Astrocyte (in vitro differentiated cells and primary cell): Measurements from ENCODE around the gene CXorf65. TPM values are rescaled to one million over a fixed set of nuclear protein-coding genes. Genes with fewer than 3 reads are reported as not detected.

Experiments used
- DNase-seq: peaks from one replicate; pipeline ENCODE4 v3.0.0-alpha.2; 2010; ENCODE audit warnings: low read depth
- FAIRE-seq: peaks from 2 replicates; lab custom pipeline; 2011; peaks lifted over from hg19 to GRCh38; lab: Jason Lieb, UNC
- H2AFZ ChIP-seq: 2 replicates; pipeline ENCODE4 v1.6.0; 2012; ENCODE audit warnings: low read depth, low read length, inconsistent platforms
- H3K27ac ChIP-seq: 2 replicates; pipeline ENCODE4 v1.5.1; 2011; ENCODE audit warnings: low read depth, low read length, inconsistent platforms
- H3K27me3 ChIP-seq: 2 replicates; pipeline ENCODE4 v1.6.0; 2011; ENCODE audit warnings: low read length, inconsistent platforms; ENCODE audit not compliant: insufficient read depth
- H3K36me3 ChIP-seq: 2 replicates; pipeline ENCODE4 v1.5.1; 2011; ENCODE audit warnings: low read length, inconsistent platforms; ENCODE audit not compliant: insufficient read depth
- H3K4me1 ChIP-seq: 2 replicates; pipeline ENCODE4 v1.5.1; 2011; ENCODE audit warnings: low read length, inconsistent platforms; ENCODE audit not compliant: insufficient read depth
- H3K4me2 ChIP-seq: 2 replicates; pipeline ENCODE4 v1.6.0; 2012; ENCODE audit warnings: low read length, inconsistent platforms
- H3K4me3 ChIP-seq: 2 replicates; pipeline ENCODE4 v1.5.1; 2011; ENCODE audit warnings: low read depth, mild to moderate bottlenecking, low read length, inconsistent platforms; ENCODE audit not compliant: insufficient read depth
- H3K79me2 ChIP-seq: 2 replicates; pipeline ENCODE4 v1.6.0; 2012; ENCODE audit warnings: mild to moderate bottlenecking, low read length, inconsistent platforms; ENCODE audit not compliant: insufficient read depth
- H3K9ac ChIP-seq: 2 replicates; pipeline ENCODE4 v1.6.0; 2012; ENCODE audit warnings: mild to moderate bottlenecking, low read length, inconsistent platforms
- H3K9me3 ChIP-seq: 2 replicates; pipeline ENCODE4 v1.5.1; 2012; ENCODE audit warnings: low read depth, mild to moderate bottlenecking, low read length, inconsistent platforms; ENCODE audit not compliant: insufficient read depth
- H4K20me1 ChIP-seq: 2 replicates; pipeline ENCODE4 v1.6.0; 2012; ENCODE audit warnings: low read length, inconsistent platforms; ENCODE audit not compliant: insufficient read depth
- H3K27ac Mint-ChIP-seq: one replicate; pipeline ENCODE4 v1.8.0; 2021; ENCODE audit warnings: mild to moderate bottlenecking, mixed read lengths; ENCODE audit not compliant: unreplicated experiment
- H3K27me3 Mint-ChIP-seq: one replicate; pipeline ENCODE4 v1.8.0; 2021; ENCODE audit warnings: low read depth, mixed read lengths; ENCODE audit not compliant: unreplicated experiment
- H3K36me3 Mint-ChIP-seq: one replicate; pipeline ENCODE4 v1.8.0; 2021; ENCODE audit warnings: low read depth, mixed read lengths; ENCODE audit not compliant: unreplicated experiment
- H3K4me1 Mint-ChIP-seq: one replicate; pipeline ENCODE4 v1.8.0; 2021; ENCODE audit warnings: low read depth, mixed read lengths; ENCODE audit not compliant: unreplicated experiment
- H3K4me3 Mint-ChIP-seq: one replicate; pipeline ENCODE4 v1.8.0; 2021; ENCODE audit warnings: mild to moderate bottlenecking, moderate library complexity, mixed read lengths; ENCODE audit not compliant: unreplicated experiment
- H3K9me3 Mint-ChIP-seq: one replicate; pipeline ENCODE4 v1.8.0; 2021; ENCODE audit warnings: mild to moderate bottlenecking, mixed read lengths; ENCODE audit not compliant: unreplicated experiment
- CTCF ChIP-seq: IDR thresholded peaks from 2 replicates; pipeline ENCODE4 v1.5.1; 2011; ENCODE audit warnings: low read depth, mild to moderate bottlenecking, inconsistent platforms, low read length, moderate library complexity; ENCODE audit not compliant: insufficient read depth
- EZH2 ChIP-seq: IDR thresholded peaks from 2 replicates; pipeline ENCODE4 v1.6.1; 2012; ENCODE audit warnings: mild to moderate bottlenecking, low read length, inconsistent platforms; ENCODE audit not compliant: insufficient read depth
- total RNA-seq: library from RNA; stranded (reverse); gene quantifications from 2 replicates; pipeline ENCODE4 v1.2.1, GENCODE V29; 2021

CXorf65 gene
- total RNA-seq, 1 donor from 2014 or later: not detected

- no peaks in the 10 kb centered on the region for H3K4me1 ChIP-seq
- DNase-seq (no peak), FAIRE-seq (peak; percentile 89)
- no peaks in the 10 kb centered on the region for H3K9me3 ChIP-seq
- H3K79me2 ChIP-seq: peaks cover 5% of the 10 kb centered on the region
- Mint-ChIP-seq H3K27me3 (no peaks in the 10 kb centered on the region), H3K4me3 (no peak overlapping the region), H3K4me1 (peaks cover 3% of the 10 kb centered on the region), H3K9me3 (no peaks in the 10 kb centered on the region), H3K36me3 (peaks cover 4% of the 10 kb centered on the region), H3K27ac (no peak overlapping the region)
- H4K20me1 ChIP-seq: no peaks in the 10 kb centered on the region
- no peaks in the 10 kb centered on the region for H3K27me3 ChIP-seq
- H3K9ac ChIP-seq: no peak overlapping the region
- no peak overlapping the region for H3K4me2 ChIP-seq
- no peak for TF ChIP-seq CTCF
- no peak for TF ChIP-seq EZH2
- no peak overlapping the region for H3K27ac ChIP-seq
- H3K36me3 ChIP-seq: peaks cover 10% of the 10 kb centered on the region
- no peak overlapping the region for H2AFZ ChIP-seq
- no peak overlapping the region for H3K4me3 ChIP-seq
Observed at GRCh38 chrX:71057848-71058530, 48.6 kb downstream of the CXorf65 start.

DNA sequence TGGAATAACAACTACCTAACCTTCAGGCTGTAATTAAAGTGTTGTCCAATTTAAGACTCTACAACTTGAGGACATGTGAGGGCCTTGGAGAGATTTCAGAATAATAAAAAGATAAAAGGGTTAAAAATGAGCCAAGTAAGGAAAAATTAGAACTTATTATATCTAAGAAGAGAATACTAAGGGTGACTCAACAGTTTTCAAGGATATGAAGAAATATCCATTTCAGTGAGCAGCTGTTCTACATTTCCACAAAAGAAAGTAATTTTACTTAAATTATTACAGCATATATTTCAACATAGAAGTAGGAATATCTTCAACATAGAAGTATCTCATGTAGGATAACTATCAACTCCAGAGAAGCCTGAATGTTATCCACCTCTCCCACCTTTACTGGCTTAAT, 49.7 kb downstream of the CXorf65 start:
- peaks cover 6% of the 10 kb centered on the region for H3K36me3 ChIP-seq
- Mint-ChIP-seq H3K9me3 (no peaks in the 10 kb centered on the region), H3K27ac (no peak overlapping the region), H3K4me3 (no peak overlapping the region), H3K36me3 (peaks cover 2% of the 10 kb centered on the region), H3K27me3 (no peaks in the 10 kb centered on the region), H3K4me1 (peaks cover 3% of the 10 kb centered on the region)
- no peaks in the 10 kb centered on the region for H3K4me1 ChIP-seq
- no peak overlapping the region for H3K4me2 ChIP-seq
- peak; percentile 6 for DNase-seq
- no peak for FAIRE-seq
- H3K27ac ChIP-seq: peak overlapping the region; percentile 12
- H4K20me1 ChIP-seq: no peaks in the 10 kb centered on the region
- H2AFZ ChIP-seq: no peak overlapping the region
- H3K9ac ChIP-seq: no peak overlapping the region
- H3K27me3 ChIP-seq: no peaks in the 10 kb centered on the region
- H3K79me2 ChIP-seq: no peaks in the 10 kb centered on the region
- no peaks in the 10 kb centered on the region for H3K9me3 ChIP-seq
- H3K4me3 ChIP-seq: no peak overlapping the region
- no peak for TF ChIP-seq EZH2
- no peak for TF ChIP-seq CTCF

Other genes with a start within 250 kb of the CXorf65 start
- gene TEX11, start 198.0 kb downstream of the CXorf65 start, total RNA-seq: not detected in 2 replicates
- 0.55 and 1.1 TPM in 2 replicates for gene SLC7A3, start 175.6 kb downstream of the CXorf65 start, total RNA-seq
- 70.8 and 76.6 TPM in 2 replicates for gene SNX12, start 38.4 kb downstream of the CXorf65 start, total RNA-seq
- 13.7 and 15.0 TPM in 2 replicates for gene FOXO4, start 10.9 kb downstream of the CXorf65 start, total RNA-seq
- 0.59 TPM in 1 of 2 replicates, not detected in the other for gene IL2RG, start 4.8 kb upstream of the CXorf65 start, total RNA-seq
- gene MED12, start 11.9 kb upstream of the CXorf65 start, total RNA-seq: 33.8 and 34.3 TPM in 2 replicates
- gene NLGN3, start 38.1 kb upstream of the CXorf65 start, total RNA-seq: 0.84 and 0.93 TPM in 2 replicates
- gene GJB1, start 116.5 kb upstream of the CXorf65 start, total RNA-seq: not detected in 2 replicates
- gene ZMYM3, start 147.4 kb upstream of the CXorf65 start, total RNA-seq: 48.0 and 51.2 TPM in 2 replicates
- gene NONO, start 176.9 kb upstream of the CXorf65 start, total RNA-seq: 330 and 343 TPM in 2 replicates
- 2.0 and 3.2 TPM in 2 replicates for gene ITGB1BP2, start 195.0 kb upstream of the CXorf65 start, total RNA-seq